ENCODE results near the gene LDLR. TPM values are rescaled to one million over a fixed set of nuclear protein-coding genes. Genes with fewer than 3 reads are reported as not detected.
A peak's percentile ranks its signal among the peaks of the same experiment; 100 is the strongest.
"Not testable (repeated sequence)": the region's sequence is repeated elsewhere in the genome, so short reads cannot be mapped to it uniquely, and the experiment has no call there.

The LDLR gene
- total RNA-seq, 1 donor from 2014 or later, result 121 TPM

DNA sequence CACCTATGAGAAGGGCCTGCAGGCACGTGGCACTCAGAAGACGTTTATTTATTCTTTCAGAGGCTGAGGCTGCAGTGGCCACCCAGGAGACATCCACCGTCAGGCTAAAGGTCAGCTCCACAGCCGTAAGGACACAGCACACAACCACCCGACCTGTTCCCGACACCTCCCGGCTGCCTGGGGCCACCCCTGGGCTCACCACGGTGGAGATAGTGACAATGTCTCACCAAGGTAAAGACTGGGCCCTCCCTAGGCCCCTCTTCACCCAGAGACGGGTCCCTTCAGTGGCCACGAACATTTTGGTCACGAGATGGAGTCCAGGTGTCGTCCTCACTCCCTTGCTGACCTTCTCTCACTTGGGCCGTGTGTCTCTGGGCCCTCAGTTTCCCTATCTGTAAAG is 33.9 kb downstream of the LDLR start:
- no peak overlapping the region for H3K27ac Mint-ChIP-seq
- no peaks in the 10 kb centered on the region for H3K9me3 Mint-ChIP-seq
- intact Hi-C loops (cut with micrococcal nuclease), result no loop called here
- H3K27me3 Mint-ChIP-seq, result no peaks in the 10 kb centered on the region
- no peak for DNase-seq
- peaks cover 54% of the 10 kb centered on the region for H3K36me3 Mint-ChIP-seq (ENCODE audit: low read depth)
- no peaks in the 10 kb centered on the region for H3K4me1 Mint-ChIP-seq
- no peak overlapping the region for H3K4me3 Mint-ChIP-seq

DNA sequence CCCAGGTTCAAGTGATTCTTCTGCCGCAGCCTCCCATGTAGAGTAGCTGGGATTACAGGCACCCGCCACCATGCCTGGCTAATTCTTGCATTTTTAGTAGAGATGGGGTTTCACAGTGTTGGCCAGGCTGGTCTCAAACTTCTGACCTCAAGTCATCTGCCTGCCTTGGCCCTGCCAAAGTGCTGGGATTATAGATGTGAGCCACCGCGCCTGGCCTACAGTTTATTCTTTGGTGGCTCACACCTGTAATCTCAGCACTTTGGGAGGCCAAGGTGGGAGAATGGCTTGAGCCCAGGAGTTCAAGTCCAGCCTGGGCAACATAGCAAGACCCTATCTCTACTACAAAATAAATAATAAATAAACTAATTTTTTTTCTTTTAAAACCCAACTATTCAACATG is 34.9 kb downstream of the LDLR start:
- intact Hi-C loops (cut with micrococcal nuclease); H3K4me1 Mint-ChIP-seq; DNase-seq; H3K27ac Mint-ChIP-seq; H3K9me3 Mint-ChIP-seq; H3K4me3 Mint-ChIP-seq; H3K27me3 Mint-ChIP-seq: not testable (repeated sequence)
- peaks cover 49% of the 10 kb centered on the region for H3K36me3 Mint-ChIP-seq (ENCODE audit: low read depth)

DNA sequence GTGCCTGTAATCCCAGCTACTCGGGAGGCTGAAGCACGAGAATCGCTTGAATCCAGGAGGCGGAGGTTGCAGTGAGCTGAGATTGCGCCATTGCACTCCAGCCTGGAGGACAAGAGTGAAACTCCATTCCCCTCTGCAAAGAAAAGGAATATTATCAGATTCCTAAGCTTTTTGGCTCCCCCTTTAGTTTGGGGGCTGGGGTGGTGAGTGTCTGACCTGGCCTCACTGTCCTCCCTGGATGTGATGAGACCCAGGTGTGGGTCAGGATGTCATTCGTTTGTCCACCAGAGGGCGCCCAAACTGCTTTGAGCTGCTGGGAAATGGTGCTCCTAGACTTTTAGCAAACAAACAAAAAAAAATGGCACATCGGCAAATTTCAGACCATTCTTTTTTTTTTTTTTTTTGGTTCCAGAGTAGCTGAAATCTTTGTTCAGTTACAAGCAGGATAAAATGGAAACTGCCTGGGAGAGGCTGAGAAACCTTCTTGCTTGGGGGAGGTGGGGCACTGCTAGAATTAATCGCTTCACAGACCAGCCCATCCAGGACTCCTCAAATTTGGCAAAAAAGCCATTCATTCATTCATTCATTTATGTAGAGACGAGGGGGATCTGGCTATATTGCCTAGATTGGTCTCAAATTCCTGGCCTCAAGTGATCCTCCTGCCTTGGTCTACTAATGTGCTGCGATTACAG is 36.9 kb downstream of the LDLR start:
- peak overlapping the region; percentile 63 for H3K27ac Mint-ChIP-seq
- intact Hi-C loops (cut with micrococcal nuclease), result no loop called here
- no peaks in the 10 kb centered on the region for H3K4me1 Mint-ChIP-seq

DNA sequence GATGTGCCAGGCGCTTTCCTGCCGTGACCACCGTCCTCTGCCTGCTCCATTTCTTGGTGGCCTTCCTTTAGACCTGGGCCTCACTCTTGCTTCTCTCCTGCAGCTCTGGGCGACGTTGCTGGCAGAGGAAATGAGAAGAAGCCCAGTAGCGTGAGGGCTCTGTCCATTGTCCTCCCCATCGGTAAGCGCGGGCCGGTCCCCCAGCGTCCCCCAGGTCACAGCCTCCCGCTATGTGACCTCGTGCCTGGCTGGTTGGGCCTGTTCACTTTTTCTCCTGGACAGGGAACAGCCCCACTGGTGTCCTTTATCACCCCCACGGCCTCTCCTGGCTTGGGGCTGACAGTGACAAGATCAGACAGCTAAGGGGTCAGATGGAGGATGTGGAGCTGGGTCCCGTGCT is 38.6 kb downstream of the LDLR start:
- intact Hi-C loops (cut with micrococcal nuclease), result no loop called here
- no peak for DNase-seq
- Mint-ChIP-seq H3K9me3 (no peaks in the 10 kb centered on the region), H3K4me3 (no peak overlapping the region), H3K4me1 (no peaks in the 10 kb centered on the region), H3K27me3 (no peaks in the 10 kb centered on the region), H3K36me3 (ENCODE audit: low read depth) (peaks cover 56% of the 10 kb centered on the region), H3K27ac (no peak overlapping the region)

More for the DNA sequence above, 36.9 kb downstream of the LDLR start:
- Mint-ChIP-seq H3K27me3 (no peaks in the 10 kb centered on the region), H3K9me3 (no peaks in the 10 kb centered on the region), H3K36me3 (ENCODE audit: low read depth) (peaks cover 47% of the 10 kb centered on the region), H3K4me3 (no peak overlapping the region)
- peak; percentile 93 for DNase-seq

DNA sequence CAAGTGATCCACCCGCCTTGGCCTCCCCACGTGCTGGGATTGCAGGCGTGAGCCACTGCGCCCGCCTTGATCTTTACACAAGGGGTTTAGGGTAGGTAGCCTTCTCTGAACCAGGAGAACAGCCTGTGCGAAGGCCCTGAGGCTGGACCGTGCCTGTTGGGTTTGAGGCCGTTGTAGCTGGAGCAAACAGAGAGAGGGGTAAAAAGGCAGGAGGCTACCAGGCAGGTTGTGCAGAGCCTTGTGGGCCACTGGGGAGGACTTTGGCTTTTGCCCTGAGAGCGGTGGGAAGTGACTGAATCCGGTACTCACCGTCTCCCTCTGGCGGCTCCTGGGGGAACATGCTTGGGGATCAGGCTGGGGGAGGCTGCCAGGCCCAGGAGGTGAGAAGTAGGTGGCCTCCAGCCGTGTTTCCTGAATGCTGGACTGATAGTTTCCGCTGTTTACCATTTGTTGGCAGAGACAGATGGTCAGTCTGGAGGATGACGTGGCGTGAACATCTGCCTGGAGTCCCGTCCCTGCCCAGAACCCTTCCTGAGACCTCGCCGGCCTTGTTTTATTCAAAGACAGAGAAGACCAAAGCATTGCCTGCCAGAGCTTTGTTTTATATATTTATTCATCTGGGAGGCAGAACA is 41.7 kb downstream of the LDLR start:
- Mint-ChIP-seq H3K4me3 (no peak overlapping the region), H3K27me3 (no peaks in the 10 kb centered on the region), H3K36me3 (ENCODE audit: low read depth) (peaks cover 56% of the 10 kb centered on the region), H3K27ac (no peak overlapping the region), H3K4me1 (no peaks in the 10 kb centered on the region), H3K9me3 (no peaks in the 10 kb centered on the region)
- DNase-seq, result peak; percentile 91
- intact Hi-C loops (cut with micrococcal nuclease), result loop anchor here (2.0 kb wide), 1 partner anchor 94 kb away; no protein-coding TSS in a partner anchor

DNA sequence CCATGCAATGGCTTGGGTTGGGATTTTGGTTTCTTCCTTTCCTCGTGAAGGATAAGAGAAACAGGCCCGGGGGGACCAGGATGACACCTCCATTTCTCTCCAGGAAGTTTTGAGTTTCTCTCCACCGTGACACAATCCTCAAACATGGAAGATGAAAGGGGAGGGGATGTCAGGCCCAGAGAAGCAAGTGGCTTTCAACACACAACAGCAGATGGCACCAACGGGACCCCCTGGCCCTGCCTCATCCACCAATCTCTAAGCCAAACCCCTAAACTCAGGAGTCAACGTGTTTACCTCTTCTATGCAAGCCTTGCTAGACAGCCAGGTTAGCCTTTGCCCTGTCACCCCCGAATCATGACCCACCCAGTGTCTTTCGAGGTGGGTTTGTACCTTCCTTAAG is 42.2 kb downstream of the LDLR start:
- Mint-ChIP-seq H3K27ac (no peak overlapping the region), H3K36me3 (ENCODE audit: low read depth) (peaks cover 51% of the 10 kb centered on the region), H3K9me3 (no peaks in the 10 kb centered on the region), H3K4me1 (no peaks in the 10 kb centered on the region), H3K27me3 (no peaks in the 10 kb centered on the region), H3K4me3 (no peak overlapping the region)
- no peak for DNase-seq
- intact Hi-C loops (cut with micrococcal nuclease), result loop anchor here (2.0 kb wide), 1 partner anchor 95 kb away; no protein-coding TSS in a partner anchor

DNA sequence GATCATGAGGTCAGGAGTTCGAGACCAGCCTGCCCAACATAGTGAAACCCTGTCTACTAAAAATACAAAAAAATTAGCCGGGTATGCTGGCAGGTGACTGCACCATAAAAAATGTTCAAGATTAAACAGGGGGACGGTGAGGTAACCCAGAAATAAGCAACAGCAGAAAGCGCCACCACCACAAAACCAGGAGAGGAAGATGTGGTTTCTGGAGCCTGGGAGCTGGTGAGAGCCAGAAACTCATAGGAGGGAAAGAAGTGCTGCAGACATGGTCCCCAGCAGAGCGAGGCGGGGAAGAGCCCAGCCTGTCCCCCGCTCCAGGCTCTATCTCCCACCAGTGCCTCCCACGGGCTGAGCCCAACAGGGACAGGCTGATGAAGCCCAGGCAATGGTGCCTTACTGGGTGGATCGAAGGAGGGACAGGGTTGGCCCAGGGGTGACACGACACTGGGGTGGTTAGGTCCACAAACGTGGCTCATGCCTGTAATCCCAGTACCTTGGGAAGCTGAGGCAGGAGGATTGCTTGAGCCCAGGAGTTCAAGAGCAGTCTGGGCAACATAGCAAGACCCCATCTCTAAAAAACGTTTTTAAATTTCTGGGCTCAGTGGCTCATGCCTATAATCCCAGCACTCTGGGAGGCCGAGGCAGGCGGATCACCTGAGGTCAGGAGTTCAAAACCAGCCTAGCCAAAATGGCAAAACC is 47.3 kb downstream of the LDLR start:
- H3K36me3 Mint-ChIP-seq (ENCODE audit: low read depth), result peaks cover 20% of the 10 kb centered on the region
- no peaks in the 10 kb centered on the region for H3K9me3 Mint-ChIP-seq
- no peak overlapping the region for H3K4me3 Mint-ChIP-seq
- H3K27ac Mint-ChIP-seq, result no peak overlapping the region
- intact Hi-C loops (cut with micrococcal nuclease), result loop anchor here (2.0 kb wide), 1 partner anchor 68 kb away; no protein-coding TSS in a partner anchor
- H3K4me1 Mint-ChIP-seq, result peaks cover 9% of the 10 kb centered on the region
- no peaks in the 10 kb centered on the region for H3K27me3 Mint-ChIP-seq
- no peak for DNase-seq

DNA sequence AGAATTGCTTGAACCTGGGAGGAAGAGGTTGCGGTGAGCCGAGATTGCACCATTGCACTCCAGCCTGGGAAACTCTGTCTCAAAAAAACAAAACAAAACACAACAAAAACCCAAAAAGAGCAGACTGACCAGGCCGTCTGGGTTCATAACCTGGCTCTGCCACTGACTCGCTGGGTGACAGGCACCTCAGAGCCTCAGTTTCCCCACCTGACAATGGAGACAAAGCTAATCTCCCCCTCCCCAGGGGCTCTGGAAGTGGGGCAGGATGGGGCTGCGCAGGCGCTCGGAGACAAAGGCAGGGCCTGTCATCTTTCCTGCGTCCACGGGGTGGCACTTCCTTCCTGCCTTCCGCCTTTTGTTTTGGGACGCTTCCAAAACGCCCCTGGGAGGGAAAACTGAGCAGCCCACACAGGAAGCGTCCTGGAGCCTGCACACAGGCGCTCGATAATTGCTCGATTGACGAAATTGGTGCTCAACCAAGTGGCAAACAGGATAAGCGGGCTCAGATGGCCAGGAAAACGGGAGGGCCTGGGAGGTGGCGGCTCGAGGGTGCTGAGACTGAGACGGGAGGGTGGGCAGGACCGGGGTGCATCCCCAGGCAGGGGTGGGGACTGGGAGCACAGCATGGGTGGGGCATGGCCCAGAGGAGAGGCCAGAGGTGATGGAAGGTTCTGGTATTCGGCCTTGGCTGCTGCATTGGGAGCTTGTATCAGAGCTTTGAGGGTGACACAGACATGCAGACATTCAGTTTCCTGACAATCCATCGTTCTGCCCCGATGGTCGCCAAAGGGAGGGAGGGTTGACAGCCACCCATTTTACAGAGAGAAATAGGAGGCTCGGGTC is 48.5 kb downstream of the LDLR start:
- H3K27me3 Mint-ChIP-seq, result no peaks in the 10 kb centered on the region
- H3K9me3 Mint-ChIP-seq, result no peaks in the 10 kb centered on the region
- peak overlapping the region; percentile 86 for H3K4me3 Mint-ChIP-seq
- H3K36me3 Mint-ChIP-seq (ENCODE audit: low read depth), result peaks cover 10% of the 10 kb centered on the region
- peak; percentile 84 for DNase-seq
- H3K27ac Mint-ChIP-seq, result peak overlapping the region; percentile 81
- intact Hi-C loops (cut with micrococcal nuclease), result loop anchor here (2.0 kb wide), 1 partner anchor 67 kb away; no protein-coding TSS in a partner anchor
- H3K4me1 Mint-ChIP-seq, result peaks cover 9% of the 10 kb centered on the region

DNA sequence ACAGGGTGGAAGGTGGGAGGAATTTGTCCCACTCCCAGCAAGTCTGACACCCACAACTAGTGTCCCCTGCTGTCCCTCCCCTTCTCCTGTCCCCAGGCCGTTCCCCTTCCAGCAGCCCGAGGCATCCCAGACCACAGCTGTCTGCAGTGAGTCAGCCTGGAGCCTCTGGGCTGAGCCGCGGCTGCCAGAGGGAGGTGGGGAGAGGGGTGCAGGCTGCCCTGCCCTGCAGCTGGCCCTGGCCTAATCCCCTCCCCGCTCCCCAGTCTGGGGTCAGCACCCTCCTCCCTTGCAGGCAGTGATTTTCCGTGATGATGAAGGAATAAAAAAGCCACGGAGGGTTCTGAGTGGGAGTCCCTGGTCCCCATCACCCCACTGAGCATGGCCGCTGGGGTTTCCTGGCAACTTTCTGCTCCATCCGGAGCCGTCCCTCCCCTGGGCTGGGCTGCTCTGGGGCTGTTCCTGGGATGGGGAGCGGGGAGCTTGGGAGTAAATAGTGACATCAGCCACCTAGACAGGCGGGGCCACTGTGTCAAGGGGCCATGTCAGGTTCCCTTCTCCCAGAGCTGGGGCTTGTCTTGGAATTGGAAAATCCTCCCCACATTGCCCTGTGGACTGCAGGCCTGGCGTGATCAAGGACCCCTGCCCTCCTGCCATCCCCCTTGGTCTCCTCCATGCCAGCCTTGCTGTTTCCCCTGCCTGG is 49.5 kb downstream of the LDLR start:
- peaks cover 12% of the 10 kb centered on the region for H3K4me1 Mint-ChIP-seq
- intact Hi-C loops (cut with micrococcal nuclease), result no loop called here

DNA sequence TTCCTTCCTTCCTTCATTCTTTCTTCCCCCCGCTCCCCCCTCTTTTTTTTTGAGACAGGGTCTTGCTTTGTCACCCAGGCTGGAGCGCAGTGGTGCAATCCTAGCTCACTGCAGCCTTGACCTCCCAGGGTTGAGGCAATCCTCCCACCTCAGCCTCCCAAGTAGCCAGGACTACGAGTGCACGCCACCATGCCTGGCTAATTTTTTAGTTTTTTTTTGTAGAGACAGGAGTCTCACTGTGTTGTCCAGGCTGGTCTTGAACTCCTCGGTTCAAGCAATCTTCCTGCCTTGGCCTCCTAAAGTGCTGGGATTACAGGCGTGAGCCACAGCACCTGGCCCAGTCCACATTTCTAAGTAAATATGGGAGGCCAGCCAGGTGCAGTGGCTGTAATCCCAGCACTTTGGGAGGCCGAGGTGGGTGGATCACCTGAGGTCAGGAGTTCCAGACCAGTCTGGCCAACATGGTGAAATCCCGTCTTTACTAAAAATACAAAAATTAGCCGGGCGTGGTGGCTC is 50.8 kb downstream of the LDLR start:
- DNase-seq; intact Hi-C loops (cut with micrococcal nuclease); H3K27me3 Mint-ChIP-seq; H3K4me3 Mint-ChIP-seq; H3K27ac Mint-ChIP-seq; H3K36me3 Mint-ChIP-seq (ENCODE audit: low read depth); H3K9me3 Mint-ChIP-seq: not testable (repeated sequence)
- H3K4me1 Mint-ChIP-seq, result peaks cover 12% of the 10 kb centered on the region

More for the DNA sequence above, 49.5 kb downstream of the LDLR start:
- H3K4me3 Mint-ChIP-seq, result no peak overlapping the region
- no peak overlapping the region for H3K27ac Mint-ChIP-seq
- no peaks in the 10 kb centered on the region for H3K9me3 Mint-ChIP-seq
- DNase-seq, result no peak
- H3K36me3 Mint-ChIP-seq (ENCODE audit: low read depth), result peaks cover 4% of the 10 kb centered on the region
- H3K27me3 Mint-ChIP-seq, result no peaks in the 10 kb centered on the region

DNA sequence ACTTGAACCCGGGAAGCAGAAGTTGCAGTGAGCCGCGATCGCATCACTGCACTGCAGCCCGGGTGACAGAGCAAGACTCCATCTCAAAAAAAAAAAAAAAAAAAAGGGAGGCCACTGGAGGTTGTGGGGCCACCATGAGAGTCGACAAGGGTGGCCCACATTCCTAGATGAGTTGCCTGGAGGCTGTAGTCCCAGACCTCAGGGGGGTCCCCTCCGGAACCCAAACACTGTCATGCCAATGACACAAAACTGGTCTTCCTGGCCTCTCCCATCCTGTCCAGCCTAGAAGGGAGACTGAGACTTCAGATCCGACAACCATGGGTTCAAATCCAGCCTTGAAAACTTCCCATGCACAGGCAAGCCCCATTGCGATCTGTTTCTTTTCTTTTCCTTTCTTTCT is 51.6 kb downstream of the LDLR start:
- DNase-seq, result no peak
- Mint-ChIP-seq H3K9me3 (no peaks in the 10 kb centered on the region), H3K4me1 (peaks cover 12% of the 10 kb centered on the region), H3K36me3 (ENCODE audit: low read depth) (peaks cover 9% of the 10 kb centered on the region), H3K4me3 (no peak overlapping the region), H3K27ac (no peak overlapping the region), H3K27me3 (no peaks in the 10 kb centered on the region)
- intact Hi-C loops (cut with micrococcal nuclease), result no loop called here

DNA sequence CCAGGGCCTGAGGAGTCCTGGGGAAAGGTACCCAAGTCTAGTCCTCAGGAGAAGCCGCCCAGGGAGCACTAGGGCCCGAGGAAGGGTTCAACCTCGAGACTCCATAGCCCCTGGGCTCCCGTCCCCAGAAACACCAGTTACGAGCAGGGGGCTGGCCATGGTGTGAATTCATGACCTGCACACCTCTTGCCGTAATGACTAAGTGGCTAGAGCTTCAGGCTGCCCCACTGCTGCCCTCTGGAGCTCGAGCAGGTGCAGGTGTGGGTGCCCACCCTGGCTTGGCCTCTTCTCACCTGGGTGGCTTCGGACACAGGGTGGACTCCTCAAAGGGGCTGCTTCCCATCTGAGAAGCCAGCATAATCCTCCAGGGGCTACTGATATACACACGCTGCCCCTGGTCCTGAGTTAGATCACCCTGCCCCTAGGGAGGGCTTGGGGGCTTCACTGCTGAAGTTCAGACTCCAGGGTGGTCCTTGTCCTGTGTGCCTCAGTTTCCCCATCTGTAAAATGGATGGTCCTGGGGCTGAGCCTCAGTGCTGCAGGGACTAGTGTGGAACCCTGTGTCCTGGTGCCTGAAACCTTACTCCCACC is 52.8 kb downstream of the LDLR start:
- intact Hi-C loops (cut with micrococcal nuclease), result no loop called here

More for the DNA sequence above, 52.8 kb downstream of the LDLR start:
- Mint-ChIP-seq H3K27me3 (no peaks in the 10 kb centered on the region), H3K36me3 (ENCODE audit: low read depth) (peaks cover 17% of the 10 kb centered on the region), H3K4me3 (no peak overlapping the region), H3K27ac (no peak overlapping the region), H3K9me3 (no peaks in the 10 kb centered on the region), H3K4me1 (peaks cover 11% of the 10 kb centered on the region)
- no peak for DNase-seq
